IMR-90 (cell line): Measurements from ENCODE around the gene TAAR1.

Experiments
- CTCF ChIP-seq: conservative IDR thresholded peaks from 2 replicates; pipeline ENCODE4 v1.5.1; 2012; ENCODE audit warnings: mild to moderate bottlenecking, low read depth, low read length, improper control_type of control experiment
- POLR2A ChIP-seq: IDR thresholded peaks from 2 replicates; pipeline ENCODE4 v1.6.1; 2012; ENCODE audit warnings: mild to moderate bottlenecking, low read depth, low read length
- RCOR1 ChIP-seq: IDR thresholded peaks from 2 replicates; pipeline ENCODE4 v1.6.1; 2012; ENCODE audit warnings: mild to moderate bottlenecking, low read length, improper control_type of control experiment; ENCODE audit not compliant: insufficient replicate concordance

GRCh38 chr6:132675749-132676148 is 16.8 kb upstream of the TAAR1 start:
- no peak for TF ChIP-seq POLR2A
- no peak for TF ChIP-seq RCOR1
- no peak for TF ChIP-seq CTCF
